HG03432 (cell line): ENCODE results near the gene CLNK.
A peak's percentile ranks its signal among the peaks of the same experiment; 100 is the strongest.

ENCODE experiments used
- ATAC-seq: cut with Tn5 transposase; IDR thresholded peaks from one replicate; pipeline ENCODE4 v1.9.1; 2021; ENCODE audit warnings: mild to moderate bottlenecking, moderate library complexity; ENCODE audit not compliant: unreplicated experiment

The CLNK gene

GRCh38 chr4:10664408-10664807, 20.2 kb downstream of the CLNK start:
- no peak for ATAC-seq

DNA sequence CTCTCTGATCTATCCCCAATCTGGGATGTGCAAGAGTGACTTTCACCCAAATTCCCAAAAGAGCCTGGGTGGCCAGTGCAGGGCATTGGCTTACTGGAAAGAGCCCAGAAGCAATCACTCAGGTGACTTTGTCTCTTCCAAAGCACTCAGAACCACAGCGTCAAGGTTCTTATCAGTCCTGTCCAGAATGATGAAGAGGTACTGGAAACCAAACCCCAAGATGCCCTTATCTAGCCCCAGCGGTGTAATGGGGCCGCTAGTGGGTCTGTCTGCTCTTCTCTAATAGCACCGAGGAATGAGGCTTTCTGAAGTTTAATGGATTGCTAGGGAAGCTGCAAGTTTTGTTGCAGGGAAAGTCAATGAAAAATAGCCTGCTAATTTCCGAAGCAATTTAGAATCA, 21.6 kb downstream of the CLNK start:
- ATAC-seq = no peak

- ATAC-seq = no peak
Observed at GRCh38 chr4:10661047-10661446, 23.5 kb downstream of the CLNK start.

- no peak for ATAC-seq
Observed at GRCh38 chr4:10659251-10659650, 25.3 kb downstream of the CLNK start.

GRCh38 chr4:10656988-10657387, 27.6 kb downstream of the CLNK start:
- ATAC-seq = no peak

- no peak for ATAC-seq
Observed at GRCh38 chr4:10656420-10656819, 28.1 kb downstream of the CLNK start.

- ATAC-seq = no peak
Observed at GRCh38 chr4:10655968-10656367, 28.6 kb downstream of the CLNK start.

GRCh38 chr4:10648479-10648878, 36.1 kb downstream of the CLNK start:
- ATAC-seq = no peak

GRCh38 chr4:10647846-10648245, 36.7 kb downstream of the CLNK start:
- no peak for ATAC-seq

GRCh38 chr4:10643600-10644425, 40.8 kb downstream of the CLNK start:
- no peak for ATAC-seq

DNA sequence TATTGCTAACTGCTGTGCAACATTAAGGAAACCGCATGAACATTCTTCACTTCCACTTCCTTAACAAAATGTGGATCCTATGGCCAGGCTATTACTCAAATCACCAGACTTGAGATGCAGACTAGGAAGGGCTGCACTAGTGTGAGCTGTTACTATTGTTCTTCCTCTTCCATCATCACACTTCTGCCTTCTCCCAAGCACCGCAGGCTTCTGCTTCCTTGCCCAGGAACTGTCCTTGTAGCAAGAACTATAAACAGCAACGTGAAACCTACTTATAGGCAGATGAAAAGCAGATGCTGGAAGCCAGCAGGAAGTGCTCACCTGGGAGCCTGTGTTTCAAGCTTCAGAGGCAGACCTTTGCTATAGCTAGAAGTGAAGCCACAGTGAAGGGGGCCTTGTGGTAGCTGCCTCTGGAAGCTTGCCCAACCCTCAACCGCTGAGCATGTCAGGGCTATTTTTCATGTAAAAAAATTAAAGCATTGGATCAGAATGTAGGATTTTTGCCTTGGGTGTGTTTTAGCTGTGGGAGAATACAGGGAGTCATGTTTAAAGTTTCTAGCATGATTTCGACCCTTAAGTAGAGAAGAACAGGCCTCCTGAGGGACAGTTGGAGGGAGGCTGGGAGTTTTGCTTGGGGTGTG, 43.9 kb downstream of the CLNK start:
- no peak for ATAC-seq

DNA sequence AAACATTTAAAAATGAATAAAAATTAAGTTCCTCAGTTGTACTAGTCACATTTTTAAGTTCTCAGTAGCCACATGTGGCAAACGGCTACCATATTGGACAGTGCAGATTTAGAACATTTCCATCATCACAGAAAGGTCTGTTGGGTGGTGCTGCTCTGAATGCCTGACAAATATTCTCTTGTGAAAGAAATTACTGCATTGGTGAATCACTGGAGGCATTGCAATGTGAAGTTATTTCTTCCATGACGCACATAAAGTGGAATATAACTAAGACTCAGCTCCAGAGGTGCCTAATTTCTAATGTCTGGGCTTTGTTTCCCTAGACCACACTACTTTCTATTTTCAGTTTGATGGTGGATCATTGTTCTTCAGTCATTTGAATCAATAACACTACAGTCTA, 44.9 kb downstream of the CLNK start:
- no peak for ATAC-seq

GRCh38 chr4:10639100-10639499, 45.5 kb downstream of the CLNK start:
- ATAC-seq = no peak

DNA sequence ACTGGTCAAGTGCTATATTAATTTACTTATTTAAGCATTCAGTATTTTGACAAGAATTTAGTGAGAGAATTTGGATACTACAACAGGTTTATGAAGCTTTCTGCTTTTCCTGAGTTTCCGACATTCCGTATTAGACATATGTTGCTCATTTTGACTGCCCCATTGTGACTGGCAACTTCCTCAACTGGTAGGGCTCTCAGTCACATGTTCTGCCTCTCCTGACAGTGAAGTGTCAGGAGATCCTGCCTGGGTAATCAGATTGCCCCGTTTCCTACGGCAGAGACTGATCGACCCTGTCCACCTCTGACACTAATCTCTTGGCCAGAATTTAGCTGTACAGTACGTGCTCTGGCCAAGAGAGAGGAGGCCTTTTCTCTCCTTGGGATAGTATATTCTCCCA, 49.5 kb downstream of the CLNK start:
- no peak for ATAC-seq

DNA sequence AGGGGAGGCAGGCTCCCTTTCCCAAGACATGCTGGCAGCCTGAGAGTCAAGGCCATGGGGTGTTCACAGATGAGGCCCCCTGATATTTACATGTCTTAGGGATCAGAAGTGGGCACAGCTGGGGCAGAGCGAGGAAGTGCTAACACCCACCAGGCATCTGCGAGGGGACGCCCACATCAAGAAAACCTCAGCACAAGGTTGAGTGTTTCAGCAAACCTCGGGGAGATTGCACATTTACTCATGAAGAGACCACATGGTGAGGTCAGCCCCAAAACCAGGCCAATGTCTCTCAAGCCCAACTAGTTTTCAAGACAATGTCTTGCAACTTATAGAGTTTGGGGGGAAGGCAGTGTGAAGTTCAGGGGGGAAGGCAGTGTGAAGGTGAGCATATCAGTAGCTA, 55.2 kb downstream of the CLNK start:
- ATAC-seq = no peak

DNA sequence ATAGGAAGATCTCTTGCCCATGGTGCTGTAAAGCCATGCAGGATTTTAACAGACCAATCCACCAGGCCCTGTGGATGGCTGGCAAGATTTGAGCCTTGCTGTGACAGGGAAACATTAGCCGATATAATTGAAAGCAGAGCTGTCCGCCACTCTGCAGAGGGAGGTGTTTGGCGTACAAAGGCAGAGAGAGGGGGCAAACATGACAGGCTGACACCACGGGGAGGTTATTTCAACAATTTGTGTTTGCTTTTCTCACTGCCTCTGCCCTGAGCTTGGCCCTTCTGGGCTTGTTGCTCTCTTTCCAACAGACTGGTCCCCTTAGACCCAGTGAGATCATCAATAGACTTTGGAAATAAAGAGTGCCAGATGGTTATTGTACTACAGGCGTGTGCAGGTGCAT, 59.4 kb downstream of the CLNK start:
- no peak for ATAC-seq

GRCh38 chr4:10623862-10624261, 60.7 kb downstream of the CLNK start:
- ATAC-seq = no peak

DNA sequence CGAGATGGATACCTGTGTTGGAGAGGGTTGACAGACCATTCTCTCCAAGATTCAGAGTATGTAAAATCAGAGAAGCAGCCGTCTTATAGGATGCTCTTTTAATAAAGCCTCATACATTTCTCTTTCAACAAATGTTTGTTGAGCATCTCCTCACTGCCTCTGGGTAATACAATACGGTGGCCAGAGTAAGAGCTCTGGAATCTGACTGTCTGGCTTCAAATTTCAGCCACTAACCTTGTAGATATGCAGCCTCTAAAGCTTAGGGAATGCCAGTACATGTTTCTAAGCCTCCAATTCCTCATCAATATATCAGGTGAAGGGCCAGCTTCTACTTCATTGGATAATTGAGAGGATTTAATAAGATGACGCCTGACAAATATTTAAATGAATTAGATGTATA, 61.3 kb downstream of the CLNK start:
- no peak for ATAC-seq

DNA sequence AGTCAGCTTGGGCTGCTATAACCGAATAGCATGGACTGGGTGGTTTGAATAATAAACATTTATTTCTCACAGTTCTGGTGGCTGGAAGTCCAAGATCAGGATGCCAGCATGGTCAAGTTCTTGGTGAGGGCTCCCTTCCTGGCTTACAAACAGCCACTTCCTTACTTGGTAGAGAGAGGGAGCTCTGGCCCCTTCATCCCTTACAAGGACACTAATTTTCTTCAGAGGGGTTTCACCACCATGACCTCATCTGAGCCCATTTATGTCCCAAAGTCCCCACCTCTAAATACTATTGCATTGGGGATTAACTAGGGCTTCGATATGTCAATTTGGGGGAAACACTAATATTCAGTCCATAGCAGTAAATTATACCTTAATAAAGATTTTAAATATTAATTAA, 61.8 kb downstream of the CLNK start:
- peak; percentile 75 for ATAC-seq

DNA sequence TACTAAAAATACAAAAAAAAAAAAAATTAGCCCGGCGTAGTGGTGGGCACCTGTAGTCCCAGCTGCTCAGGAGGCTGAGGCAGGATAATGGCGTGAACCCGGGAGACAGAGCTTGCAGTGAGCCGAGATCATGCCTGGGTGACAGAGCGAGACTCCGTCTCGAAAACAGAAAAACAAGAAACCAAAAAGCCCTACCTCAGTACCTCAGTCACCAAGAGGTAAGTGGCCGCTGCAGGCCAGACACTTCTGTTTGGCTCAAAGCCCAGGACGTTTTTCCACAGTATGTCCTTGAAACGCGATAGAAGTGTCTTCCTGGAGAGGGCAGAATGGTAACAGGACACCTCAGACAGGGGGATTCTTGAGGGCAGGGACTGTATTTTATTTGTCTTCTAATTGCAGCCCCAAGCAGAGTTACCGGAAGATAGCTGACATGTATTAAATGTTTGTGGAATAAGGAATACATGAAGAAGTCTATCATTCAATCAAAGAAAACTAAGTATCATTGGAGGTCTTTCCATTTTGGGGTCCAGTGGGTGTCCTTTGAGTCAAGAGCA, 63.6 kb downstream of the CLNK start:
- ATAC-seq = no peak

DNA sequence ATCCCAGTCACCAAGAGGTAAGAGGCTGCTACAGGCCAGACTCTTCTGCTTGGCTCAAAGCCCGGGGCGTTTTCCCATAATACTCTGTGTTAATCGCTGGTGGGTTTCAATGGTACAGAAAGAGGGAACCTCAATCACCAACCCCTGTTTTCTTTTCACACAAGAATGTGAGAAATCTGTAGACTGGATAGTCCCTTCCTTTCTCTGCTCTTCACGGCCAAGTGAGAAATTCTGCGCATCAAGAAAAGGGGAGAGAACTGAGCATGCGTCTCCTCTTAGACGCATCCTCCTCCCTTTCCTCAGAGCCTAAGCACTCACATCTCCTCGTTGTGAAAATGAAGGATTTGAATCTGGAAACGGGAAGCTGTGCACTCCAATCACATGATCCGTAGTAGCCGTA, 64.7 kb downstream of the CLNK start:
- ATAC-seq = no peak

- no peak for ATAC-seq
Observed at GRCh38 chr4:10619220-10619619, 65.3 kb downstream of the CLNK start.
